GM18868 (cell line): ENCODE data around the gene SERPINB8.
"Not testable (repeated sequence)": the region's sequence is repeated elsewhere in the genome, so short reads cannot be mapped to it uniquely, and the experiment has no call there.

Experiments used
- ATAC-seq: cut with Tn5 transposase; IDR thresholded peaks from one replicate; pipeline ENCODE4 v1.9.1; 2021; ENCODE audit warnings: mild to moderate bottlenecking, moderate library complexity; ENCODE audit not compliant: unreplicated experiment

The SERPINB8 gene, protein sequence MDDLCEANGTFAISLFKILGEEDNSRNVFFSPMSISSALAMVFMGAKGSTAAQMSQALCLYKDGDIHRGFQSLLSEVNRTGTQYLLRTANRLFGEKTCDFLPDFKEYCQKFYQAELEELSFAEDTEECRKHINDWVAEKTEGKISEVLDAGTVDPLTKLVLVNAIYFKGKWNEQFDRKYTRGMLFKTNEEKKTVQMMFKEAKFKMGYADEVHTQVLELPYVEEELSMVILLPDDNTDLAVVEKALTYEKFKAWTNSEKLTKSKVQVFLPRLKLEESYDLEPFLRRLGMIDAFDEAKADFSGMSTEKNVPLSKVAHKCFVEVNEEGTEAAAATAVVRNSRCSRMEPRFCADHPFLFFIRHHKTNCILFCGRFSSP

DNA sequence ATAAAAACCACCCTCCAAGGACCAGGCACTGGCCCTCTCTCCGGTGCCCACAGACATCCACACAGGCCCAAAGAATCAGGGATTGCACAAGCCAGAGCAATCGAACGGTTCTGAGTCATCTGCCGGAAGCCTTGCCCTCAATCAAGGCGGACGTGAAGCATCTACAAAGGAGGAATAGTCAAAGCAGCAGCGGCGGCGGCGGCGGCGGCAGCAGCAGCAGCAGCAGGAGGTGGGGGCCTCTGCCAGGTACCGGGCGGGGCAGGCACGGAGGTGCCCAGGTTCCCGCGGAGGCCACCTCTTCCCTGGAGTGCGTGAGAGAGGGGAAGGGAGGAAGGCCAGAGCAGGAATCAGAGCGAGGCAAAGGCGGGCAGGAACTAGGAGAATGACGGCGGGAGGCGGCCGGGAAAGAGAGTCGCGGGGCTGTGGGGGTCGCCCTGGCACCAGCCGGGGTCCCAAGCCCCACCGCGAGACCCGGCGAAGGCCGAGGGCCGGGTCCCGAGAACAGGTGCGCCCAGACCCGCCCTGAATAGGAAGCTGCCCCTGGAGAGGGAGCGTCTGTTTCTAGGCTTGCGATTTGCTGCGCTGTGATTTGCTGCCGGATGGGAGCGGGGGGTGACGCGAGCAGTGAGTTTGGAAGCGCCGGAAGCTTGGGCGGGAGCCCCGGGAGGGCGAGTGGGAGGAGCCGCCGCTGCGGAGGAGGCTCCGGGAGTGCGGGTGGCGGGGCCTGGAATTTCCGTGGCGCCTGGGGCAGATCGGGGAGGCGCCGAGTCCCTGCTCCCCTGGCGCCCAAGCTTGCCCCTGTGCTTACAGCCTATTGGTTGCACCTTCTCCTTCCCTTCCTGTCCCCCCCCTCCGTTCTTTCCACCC, at the start of gene SERPINB8:
Gene SERPINB8, plus strand, starts transcription at position 140 of the 867 bp plus-strand sequence. CDS start 8,228 bp downstream, outside the sequence.
- peak; percentile 89 for ATAC-seq

DNA sequence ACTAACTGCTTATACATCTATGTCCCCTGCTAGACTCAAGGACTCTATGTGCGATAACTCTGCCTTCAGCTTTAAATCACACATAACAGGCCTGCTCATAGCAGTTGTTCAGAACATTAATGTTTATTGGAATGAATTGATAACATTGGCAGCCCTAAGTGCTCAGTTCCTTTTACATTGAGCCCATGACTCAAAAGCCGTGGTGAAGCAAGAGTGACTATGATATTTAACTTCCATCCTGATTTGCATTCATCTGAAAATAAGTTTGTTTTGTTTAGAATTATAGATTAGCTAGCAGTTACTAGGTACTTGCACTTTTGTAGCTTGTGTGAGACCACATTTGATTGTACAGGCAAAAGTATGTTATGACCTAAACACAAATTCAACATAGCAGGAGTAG, 47.8 kb upstream of the SERPINB8 start:
- no peak for ATAC-seq

DNA sequence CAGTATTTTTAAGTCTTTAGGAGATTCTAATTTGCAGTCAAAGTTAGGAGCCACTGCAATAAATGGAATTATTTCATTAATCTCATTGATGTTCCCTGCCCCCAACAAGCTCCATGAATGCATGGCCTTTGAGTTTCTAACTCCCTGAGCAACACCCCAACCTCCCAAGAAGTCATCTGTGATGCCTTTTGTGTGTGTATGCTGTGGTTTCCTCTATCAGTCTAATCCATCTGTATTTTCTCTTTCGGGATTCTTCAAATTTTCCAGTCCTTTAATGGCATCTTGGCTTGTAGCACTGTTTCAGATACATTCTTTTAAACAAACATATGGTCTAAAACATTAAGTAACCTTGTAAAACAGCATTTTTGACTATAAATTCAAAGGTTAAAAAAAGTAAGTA, 45.3 kb upstream of the SERPINB8 start:
- ATAC-seq = no peak

DNA sequence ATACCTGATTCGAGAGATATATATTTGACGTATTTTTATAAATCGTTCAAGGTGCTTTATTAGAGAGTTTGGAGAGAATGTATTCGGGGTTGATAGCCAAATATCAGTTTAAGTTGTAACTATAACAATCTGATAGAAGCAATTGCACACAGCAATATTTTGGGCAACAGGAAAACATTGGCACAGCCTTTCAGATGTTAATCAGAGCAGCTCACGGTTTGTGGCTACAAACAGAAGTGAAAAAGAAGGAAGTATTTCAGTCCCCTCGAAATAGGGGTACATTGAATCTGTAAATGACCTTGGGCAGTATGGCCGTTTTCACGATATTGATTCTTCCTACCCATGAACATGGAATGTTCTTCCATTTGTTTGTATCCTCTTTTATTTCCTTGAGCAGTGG, 41.5 kb upstream of the SERPINB8 start:
- ATAC-seq = no peak

DNA sequence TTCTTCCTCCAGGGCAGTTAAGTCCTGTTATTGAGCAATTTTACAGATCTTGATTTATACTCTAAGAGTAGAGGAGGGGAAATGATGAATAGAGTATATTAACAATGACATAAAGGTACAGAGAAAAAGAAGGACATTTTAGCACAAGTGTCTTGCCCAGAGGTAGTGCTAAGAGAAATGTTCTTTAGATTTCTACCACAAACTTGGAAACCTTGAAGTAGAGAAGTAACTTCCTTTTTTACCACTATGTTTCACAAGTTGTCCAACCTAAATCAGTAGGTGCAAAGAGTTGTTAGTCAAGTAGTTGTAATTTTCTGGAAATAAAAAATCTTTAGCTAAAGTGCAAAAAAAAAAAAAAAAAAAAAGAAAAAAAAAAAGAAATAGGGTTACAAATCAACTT, 40.5 kb upstream of the SERPINB8 start:
- peak; percentile 50 for ATAC-seq

DNA sequence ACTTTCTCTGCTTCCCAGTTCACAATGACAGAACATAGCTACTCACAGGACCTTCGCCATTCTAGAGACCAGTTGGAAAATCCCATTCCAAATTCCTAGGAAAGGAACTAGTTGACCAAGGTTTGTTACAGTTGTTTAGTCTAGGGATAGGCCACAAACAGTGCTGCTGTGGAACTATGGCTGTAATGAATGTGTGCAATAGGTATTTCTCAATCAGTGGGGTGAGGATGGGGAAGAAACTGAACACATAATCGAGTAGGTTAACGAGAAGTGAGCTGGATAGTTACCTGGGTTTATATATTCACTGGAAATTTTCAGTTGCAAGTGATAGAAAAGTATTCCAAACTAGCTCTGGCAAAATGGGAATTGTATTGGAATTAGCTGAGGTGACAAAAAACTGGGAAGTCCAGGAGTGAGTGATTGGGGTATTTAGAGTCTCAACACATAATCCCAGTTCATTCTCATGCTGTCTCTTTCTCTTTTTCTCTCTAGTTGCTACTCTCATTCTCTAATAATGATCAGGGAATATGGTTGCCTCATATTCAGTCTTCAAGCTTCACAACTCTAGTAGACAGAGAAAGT, 39.0 kb upstream of the SERPINB8 start:
- ATAC-seq = no peak

DNA sequence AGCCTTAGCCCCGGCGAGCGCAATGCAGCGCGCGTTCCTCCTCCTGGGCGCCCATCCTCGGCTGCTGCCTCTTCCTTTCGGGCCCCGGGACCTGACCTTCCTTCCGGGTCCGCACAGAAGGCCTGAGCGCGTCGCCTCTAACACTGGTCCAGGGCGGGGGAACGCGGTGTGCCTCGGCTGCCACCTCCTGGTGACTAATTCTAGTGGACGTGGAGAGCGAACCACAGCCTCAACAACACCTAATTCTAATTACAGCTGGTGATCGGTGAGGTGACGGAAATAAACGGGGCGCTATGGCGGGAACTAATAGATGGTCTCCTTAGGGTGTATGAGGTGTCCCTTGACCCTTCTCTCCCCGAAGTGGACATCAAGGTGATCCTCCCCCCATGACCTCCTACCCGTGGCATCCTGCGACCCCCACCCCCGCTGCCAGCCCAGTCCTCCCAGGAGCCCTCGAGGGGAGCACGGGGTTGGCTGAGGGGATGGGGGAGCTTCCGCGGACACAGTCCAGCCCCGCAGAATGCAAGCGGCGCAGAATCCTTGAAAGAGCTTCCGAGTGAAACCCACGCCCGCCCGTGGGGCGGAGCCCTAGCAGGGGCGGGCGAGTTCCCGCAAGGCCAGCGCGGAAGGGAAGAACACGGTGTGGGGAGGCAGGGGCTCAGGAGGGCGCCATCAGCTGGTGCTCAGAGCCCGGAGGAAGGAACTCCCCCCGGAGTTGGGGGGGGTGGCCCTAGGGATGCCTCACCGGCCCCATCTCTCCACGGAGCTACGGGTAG, 33.5 kb upstream of the SERPINB8 start:
- ATAC-seq = peak; percentile 95

DNA sequence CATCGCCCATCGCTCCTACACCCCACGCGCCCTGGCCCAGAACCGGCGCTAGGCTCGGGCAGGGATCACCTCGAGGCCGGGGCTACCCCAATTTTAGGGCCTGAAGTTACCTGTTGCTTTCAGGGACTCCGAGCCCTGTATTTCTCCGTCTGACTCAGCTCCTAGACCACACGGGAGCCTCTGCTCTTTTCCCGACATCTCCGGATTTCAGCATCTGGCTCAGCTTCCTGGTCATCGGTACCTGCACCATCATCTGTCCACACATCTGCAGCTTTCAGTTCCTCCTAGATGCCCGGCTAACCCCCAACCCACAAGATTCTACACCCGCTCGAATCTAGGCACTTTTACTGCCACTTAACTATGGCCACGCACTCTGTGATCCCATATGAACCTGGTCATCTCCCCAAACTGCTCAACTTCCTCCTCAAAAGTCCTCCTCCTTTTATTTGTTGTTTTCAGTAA, 32.9 kb upstream of the SERPINB8 start:
- ATAC-seq = no peak

DNA sequence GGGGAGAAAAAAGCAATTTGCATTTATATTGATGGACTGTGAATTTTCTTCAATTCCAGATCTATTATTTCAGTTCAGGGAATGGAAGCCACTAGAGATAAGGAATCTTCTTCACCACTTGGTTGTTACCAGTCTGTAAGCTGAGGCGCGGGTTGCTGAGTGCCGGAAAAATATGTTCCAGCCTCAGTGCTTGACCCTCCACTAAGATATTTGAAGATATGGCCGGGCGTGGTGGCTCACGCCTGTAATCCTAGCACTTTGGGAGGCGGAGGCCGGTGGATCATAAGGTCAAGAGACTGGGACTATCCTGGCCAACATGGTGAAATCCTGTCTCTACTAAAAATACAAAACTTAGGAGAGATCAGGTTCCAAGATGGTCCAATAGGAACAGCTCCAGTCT, 29.9 kb upstream of the SERPINB8 start:
- ATAC-seq = no peak

DNA sequence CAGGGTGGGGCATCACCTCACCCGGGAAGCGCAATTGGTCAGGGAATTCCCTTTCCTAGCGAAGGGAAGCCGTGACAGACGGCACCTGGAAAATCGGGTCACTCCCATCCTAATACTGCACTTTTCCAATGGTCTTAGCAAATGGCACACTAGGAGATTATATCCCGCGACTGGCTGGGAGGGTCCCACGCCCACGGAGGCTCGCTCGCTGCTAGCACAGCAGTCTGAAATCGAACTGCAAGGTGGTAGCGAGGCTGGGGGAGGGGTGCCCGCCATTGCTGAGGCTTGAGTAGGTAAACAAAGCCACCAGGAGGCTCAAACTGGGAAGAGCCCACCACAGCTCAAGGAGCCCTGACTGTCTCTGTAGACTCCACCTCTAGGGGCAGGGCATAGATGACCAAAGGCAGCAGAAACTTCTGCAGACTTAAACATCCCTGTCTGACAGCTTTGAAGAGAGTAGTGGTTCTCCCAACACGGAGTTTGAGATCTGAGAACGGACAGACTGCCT, 29.3 kb upstream of the SERPINB8 start:
- ATAC-seq = not testable (repeated sequence)

DNA sequence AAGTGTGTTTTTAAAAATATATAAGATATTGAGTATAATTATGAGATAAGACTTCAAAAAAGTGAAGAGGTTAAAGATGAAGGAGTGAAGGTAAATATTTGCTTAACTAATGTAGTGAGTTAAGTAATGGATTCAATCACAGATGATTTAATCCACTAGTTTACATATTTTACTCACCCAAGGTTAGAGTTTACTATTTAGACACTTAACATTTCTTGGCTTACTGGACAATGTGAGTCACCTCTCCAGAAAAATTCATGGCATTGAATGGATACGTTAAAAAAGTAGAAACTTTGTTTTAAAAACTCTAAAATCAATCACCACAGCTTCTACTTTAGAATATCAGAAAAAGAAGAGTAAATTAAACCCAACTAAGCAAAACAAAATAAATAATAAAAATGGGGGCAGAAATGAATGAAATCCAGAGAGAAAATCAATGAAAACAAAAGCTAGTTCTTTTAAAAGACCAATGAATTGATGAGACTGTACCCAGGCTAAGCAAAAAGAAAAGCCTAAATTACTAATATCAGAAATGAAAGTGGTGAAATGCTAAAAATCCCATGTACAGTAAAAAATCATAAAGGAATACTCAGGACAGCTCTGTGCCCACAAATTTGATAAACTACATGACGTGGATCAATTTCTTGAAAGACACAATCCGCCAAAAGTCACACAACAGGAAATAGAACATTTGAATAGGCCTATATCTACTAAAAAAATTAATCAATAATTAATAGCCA, 22.7 kb upstream of the SERPINB8 start:
- no peak for ATAC-seq

DNA sequence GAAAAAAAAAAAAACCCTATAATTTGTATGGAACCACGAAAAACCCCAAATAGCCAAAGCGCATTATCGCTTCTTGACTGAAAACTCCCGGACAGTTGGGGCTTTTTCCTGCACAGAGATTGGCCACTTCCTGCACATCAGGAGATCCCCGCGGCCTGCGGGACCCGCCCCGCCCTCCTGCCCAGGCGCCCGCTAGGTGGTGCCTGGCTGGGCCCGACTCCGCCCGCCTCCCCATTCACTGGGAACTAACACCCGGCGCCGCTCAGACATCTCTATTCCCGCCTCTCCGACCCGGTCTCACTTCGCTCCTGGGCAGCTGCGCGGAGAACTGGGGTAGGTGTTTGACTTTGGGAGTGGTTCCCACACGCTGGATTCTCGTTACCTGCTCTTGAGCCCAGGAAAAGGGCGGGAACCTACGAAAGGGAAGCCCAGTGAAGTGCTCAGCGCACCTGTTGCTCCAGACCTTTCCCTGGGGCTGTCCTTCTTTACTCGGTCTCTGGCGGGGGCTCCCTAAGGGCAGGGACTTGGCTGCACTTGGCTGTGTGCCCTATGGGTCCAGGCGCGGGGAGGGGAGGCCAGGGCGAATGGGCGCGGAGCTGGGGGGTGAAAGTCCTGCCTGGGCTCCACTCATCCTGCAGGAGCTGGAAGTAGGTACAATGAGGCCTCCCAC, 20.7 kb upstream of the SERPINB8 start, which contains the start of gene HMSD:
Gene HMSD, plus strand, starts transcription at position 234 of the 670 bp plus-strand sequence. CDS start 4,155 bp downstream, outside the sequence.
- ATAC-seq = peak; percentile 93

DNA sequence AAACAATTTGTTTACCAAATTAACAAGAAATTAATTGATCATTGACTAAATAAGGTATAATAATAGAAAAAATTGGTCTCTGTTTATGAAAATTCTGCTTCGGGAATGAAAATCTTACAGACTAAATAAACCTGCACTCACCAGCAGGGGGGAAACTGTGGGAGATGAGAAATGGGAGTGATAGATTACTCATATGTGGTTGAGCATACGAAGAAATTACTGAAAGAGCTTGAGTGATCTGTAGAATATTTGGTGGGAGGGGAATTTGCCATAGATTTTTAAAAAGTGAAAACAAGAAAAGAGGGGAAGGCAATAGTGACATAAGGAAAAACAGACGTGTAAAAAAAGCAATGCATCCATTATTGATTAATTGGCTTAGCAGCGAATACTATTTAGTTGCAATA, 18.6 kb upstream of the SERPINB8 start:
- peak; percentile 55 for ATAC-seq

DNA sequence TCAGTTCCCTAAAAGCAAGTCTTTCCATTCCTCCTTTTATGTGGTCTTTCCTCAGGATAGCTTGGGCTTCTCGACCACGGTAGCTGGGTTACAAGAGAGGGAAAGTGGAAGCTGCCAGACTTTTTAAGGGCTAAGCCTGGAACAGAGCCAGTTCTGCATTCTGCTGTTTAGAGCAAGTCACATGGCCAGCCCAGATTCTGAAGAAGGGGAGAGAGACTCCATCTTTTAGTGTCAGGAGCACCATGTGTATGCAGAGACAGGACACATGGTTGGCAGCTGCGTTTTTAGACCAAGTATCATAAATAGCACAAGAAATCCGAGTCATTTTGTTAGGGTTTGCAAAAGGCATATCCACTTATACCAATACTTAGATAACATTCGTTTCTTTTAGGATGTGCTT, 16.1 kb upstream of the SERPINB8 start:
- no peak for ATAC-seq

DNA sequence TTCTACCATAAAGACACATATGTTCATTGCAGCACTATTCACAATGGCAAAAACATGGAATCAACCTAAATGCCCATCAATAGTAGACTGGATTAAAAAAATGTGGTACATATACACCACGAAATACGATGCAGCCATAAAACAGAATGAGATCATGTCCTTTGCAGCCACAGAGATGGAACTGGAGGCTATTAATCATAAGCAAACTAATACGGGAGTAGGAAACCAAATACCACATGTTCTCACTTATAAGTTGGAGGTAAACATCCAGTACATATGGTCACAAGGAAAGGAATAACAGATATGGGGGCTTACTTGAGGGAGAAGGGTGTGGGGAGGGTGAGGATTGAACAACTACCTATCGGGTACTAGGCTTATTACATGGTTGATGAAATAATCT, 13.1 kb upstream of the SERPINB8 start:
- ATAC-seq = no peak

DNA sequence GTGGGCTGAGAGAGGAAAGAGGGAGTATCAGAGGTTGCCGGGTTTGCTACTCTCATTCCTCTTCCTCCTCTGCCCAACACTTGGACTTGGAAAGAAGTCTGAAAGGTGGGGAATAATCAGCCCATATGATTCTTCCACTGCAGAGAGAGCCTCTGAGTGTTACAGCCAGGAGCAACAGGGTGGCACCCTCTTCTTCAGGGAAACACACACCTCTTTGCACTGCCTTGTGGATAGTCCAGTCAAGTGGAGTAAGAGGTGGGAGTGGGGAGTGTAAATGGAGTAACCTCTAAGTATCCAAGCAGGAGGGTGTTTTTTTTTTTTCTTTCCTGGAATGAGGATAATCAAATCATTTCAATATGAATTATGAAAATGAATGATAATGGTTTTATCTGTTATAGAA, 9.0 kb upstream of the SERPINB8 start:
- ATAC-seq = no peak

DNA sequence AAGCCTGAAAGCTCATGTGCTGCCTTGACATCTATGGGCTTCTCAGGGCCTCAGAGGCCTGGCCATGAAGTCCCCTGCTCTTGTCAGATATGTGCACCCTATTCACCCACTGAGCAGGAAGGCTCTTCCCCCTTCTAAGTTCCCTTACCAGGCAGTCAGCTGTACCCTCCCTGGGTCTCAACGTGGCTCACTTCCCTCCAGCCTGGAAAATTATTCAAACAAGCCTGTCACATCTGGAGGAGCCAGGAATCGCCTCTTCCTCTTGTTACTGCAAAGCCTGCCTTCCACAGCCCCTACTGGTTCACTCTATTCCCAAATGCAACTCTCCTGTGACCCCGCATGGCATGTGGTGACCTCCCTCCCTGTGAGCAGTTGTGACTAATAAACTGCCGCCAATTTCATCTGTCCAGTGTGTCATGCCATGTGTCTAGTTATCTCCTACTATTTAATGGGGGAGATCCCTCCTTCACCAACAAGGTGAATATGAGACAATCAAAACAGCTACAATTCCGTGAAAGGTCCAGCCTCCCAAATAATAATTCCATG, 8.4 kb upstream of the SERPINB8 start:
- ATAC-seq = no peak

DNA sequence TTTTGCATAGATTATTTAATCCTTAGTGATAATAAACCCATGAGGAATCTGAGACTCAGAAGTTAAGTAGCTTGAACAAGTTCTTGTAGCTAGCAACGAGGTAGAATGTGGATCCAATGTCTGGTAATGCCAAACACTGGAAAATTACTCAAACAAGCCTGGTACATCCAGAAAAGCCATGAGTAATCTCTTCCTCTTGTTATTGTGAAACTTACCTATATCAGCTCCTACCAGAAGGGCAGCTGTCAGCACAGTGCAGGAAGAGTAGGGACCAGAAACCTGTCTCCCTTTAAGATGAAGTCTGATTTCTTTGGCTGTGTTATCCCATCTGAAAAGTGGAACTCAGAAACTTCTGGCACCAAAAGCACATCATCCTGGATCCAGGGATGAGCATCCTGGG, 7.7 kb upstream of the SERPINB8 start:
- no peak for ATAC-seq
